Kidney capillary endothelial cell (primary cell): ENCODE data around the gene PRKCA.
"Not testable (repeated sequence)": the region's sequence is repeated elsewhere in the genome, so short reads cannot be mapped to it uniquely, and the experiment has no call there.

ENCODE experiments used
- DNase-seq: peaks from one replicate; pipeline ENCODE4 v3.0.0-alpha.2; 2018; ENCODE audit warnings: low spot score

Gene PRKCA

DNA sequence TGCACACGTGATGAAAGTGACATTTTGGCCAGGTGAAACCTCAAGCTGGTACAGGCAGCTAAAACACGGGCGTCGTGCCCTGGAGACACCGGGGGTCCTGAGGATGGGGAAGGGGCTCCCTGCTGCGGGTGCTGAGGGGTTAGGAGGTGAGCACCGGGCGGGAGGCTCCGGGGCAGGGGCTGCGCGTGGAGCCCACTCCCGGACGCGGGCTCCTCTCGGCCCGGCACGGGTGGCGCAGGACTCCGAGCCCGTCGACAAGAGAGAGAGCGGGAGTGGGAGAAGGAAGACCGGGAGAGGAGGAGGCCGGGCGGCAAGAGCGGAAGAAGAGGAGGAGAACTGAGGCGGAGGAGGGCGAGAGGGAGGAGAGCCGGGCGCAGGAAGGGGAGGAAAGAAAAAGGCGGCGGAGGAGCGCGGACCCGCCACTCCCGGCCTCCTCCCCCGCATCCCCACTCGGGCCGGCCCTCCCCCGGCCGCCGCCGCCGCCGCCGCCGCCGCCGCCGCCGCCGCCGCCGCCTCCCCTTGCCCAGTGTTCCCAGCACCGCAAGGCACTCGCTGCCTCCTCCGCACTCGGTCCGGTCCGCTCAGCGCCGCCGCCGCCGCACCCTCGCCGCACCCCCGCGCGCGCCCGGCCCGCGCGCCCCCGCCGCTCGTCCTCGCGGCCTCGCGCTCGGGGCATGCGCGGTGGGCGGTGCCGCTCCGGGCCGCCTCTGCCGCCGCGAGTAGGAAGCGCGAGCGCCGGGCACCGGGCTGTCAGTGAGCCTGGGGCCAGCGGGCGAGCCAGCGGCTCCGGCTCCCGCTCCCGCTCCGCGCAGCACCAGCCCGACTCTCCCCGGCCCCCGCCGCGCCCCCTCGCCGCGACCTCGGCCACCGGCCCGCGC is at the start of gene PRKCA:
Gene PRKCA, plus strand, starts transcription at position 750 of the 878 bp plus-strand sequence.
- peak; percentile 63 for DNase-seq

DNA sequence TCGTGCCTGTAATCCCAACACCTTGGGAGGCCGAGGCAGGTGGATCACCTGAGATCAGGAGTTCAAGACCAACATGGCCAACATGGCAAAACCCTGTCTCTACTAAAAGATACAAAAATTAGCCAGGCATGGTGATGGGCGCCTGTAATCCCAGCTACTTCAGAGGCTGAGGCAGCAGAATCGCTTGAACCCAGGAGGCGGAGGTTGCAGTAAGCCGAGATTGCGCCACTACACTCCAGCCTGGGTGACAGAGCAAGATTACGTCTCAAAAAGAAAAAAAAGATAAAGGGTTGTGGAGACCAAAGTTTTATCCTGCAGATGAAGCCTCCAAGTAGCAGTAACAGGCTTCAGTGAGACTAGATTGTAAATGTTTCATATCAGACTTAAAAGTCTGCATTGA is 49.0 kb upstream of the PRKCA start:
- not testable (repeated sequence) for DNase-seq

DNA sequence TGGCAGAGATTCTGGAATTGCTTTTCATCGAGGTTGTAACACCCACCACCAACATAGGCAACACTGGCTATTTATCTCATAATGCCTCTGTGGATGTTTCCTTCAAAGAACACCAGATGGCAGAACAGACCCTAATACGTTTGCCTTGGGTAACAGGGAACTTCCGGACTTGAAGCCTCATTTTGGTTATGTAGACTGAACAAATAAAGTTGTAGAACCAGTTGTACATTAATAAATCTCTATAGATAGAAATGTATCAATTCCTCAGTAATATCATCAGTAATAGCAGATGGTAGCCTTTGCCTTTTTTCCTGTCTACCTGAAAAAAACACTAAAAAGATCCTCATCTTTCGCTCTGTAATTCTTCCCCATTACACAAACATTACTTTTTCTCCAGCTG is 47.3 kb upstream of the PRKCA start:
- DNase-seq = peak; percentile 75

DNA sequence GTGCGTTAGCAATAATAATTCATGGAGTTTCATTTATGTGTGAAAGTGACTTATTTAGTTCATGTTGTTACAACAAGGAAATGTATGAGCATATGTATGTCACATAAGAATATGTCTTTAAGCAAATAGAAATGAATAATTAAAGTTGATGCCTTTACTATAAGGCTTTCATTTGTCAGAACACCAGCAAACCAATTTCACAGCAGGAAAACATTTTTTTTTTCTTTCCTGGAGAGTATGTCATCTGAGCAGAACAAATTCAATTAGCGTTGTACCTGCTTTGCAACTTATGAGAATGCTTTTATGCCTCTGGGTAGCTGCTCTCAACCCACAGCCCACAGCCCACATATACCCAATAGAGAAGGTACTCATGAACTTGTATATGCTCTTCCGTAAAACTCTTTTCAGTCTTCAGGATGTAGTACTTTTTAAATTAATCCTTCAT is 46.9 kb upstream of the PRKCA start:
- DNase-seq = no peak

DNA sequence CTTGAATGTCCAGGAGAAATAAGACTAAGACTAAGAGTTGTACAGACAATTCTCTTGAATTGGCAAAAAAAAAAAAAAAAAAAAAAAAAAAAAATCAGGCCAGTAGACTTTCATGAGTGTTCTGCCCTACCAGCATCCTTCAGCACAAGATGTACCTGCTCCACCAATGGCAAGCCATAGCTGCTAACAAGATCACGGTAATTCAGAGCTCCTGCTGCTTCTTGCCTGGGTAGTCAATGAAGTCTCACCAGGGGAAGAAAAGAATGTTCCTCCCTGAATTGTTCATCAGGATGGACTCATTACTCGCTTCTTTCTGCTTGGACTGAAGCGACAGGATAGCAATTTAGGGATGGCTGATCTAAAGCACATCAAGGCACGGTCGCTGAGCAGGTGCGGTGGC is 42.1 kb upstream of the PRKCA start:
- no peak for DNase-seq

DNA sequence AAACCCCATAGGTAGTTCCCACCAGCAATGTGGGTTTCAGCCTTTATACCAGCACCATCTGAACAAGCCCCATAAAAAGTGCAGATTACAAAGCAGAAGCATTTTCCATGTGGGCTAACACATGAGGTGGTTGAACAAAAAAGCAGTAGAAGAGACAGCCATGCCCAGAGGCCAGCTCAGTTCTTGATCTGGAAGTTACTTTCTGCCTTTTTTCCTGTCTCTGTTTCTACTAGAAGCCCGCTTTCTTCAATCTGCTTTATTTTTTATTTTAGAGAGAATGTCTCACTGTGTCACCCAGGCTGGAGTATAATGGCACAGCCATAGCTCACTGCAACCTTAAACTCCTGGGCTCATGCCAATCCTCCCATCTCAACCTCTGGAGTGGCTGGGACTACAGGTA is 41.7 kb upstream of the PRKCA start:
- no peak for DNase-seq

DNA sequence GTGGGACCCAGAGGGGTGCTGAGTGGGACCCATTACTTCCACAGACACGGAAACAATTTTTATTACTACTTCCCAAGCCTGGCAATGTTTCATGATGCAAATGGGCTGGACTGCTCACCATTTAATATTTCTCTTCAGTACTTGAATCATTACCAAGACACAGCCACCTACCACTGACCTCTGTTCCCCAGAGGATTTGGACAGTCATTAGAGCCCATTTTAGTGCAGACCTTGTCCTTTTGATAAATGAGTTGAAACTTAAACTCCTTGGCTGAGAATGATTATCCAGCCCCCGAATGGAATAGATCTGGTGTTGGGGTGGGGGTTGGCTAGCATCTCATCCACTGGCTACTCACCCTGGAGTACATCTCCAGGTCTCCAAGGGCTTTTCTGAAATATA is 39.6 kb upstream of the PRKCA start:
- no peak for DNase-seq

DNA sequence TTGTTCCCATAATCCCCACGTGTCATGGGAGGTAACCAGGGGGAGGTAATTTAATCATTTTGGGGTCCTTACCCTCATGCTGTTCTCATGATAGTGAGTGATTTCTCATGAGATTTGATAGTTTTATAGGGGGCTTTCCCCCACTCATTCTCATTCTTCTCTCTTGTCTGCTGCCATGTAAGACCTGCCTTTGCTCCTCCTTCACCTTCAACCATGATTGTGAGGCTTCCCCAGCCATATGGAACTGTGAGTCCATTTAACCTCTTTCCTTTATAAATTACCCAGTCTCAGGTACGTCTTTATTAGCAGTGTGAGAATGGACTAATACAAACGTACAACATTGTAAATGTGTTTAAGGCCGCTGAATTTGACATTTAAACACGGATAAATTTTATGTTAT is 37.7 kb upstream of the PRKCA start:
- DNase-seq = no peak

DNA sequence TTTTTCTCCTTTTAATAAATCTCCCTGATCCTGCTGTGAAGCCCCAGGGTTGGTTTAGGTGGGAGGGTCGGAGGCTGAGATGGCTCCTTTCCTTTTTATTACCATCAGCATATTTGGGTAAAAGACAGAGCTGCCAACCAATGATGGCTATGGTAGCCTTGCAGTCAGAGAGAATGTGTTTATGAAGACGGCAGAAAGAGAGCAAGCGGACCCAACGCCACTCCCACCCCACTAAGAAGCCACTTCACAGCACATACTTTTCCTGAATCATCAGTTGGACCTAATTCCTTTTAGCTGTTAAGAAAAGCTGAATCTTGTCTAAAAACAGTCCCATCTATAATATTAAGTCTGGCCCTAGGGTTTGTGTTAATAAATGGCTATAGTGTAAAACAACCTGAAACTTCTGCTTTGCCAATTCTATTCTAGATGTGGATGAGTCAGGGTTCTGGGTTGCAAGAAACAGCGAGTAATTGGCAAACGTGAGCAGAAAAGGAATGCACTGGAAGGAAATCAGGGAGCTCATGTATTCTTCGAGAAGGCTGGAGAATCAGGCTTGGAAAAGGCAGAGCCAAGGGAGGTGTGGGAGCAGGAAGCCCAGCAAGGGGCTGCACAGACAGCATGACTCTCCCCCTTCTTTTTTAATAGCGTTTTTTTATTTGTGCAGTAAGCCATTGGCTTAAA is 34.0 kb upstream of the PRKCA start:
- DNase-seq = no peak

DNA sequence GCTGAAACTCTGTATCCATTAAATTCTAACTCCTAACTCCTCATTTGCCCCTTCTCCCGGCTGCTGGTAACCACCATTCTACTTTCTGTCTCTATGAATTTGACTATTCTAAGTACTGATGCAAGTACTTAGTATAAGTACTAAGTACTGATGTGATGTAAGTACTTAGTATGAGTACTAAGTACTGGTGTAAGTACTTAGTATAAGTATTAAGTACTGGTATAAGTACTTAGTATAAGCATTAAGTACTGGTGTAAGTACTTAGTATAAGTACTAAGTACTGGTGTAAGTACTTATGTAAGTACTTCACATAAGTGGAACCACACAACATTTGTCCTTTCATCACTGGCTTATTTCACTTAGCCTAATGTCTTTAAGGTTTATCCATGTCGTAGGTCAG is 32.3 kb upstream of the PRKCA start:
- no peak for DNase-seq

DNA sequence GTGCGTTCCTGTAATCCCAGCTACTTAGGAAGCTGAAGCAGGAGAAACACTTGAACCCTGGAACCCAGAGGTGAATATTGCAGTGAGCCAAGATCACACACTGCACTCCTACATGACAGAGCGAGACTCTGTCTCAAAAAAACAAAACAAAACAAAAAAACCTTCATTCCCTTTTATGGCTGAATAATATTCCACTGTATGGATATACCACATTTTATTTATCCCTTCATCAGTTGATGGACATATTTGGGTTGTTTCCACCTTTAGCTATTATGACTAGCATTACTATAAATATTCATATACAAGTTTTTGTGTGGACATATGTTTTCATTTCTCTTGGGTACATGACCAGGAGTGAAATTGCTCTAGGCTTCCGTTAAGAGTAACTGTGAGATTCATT is 30.9 kb upstream of the PRKCA start:
- no peak for DNase-seq

DNA sequence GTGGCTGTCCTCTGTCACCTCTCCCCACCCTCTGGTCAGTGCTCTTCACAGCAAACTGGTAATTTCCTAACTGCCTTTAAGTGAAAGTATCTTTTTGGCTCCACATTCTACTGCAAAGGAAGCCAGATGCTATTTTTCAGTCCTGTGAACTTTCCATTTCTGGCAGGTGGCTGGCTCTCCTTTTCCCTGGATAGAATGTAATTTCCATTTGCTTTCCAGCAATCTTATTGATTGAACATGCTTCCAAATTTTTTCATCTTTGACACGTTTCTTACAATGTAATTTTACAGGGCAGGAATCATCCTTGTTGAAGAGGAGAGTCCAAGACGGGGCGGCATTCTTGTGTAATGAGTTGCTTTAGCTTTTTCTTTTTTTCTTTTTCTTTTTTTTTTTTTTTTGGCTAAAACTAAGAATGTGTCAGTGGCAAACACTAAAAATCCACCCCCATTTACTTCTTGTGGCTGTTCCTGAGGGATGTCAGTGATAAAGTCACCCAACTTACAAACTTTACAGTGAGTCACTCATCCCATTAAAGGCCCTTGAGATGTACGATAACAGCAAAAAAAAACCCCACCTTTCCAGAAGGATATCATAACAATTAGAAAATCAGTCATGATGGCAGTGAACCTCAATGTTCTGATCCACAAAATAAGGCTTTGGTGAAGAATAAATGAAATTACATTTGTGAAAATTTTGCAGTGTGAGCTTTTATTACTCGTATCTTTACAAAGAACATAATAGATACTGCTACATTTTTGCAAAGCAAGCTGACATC is 29.4 kb upstream of the PRKCA start:
- DNase-seq = peak; percentile 68

DNA sequence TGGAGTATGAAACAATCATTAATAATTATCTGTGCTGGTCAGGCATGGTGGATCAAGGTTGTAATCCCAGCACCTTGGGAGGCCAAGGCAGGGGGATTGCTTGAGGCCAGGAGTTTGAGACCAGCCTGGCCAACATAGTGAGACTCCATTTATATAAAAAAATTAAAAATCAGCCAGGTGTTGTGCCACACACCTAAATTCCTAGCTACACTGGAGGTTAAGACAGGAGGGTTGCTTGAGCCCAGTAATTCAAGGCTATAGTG is 28.9 kb upstream of the PRKCA start:
- no peak for DNase-seq

DNA sequence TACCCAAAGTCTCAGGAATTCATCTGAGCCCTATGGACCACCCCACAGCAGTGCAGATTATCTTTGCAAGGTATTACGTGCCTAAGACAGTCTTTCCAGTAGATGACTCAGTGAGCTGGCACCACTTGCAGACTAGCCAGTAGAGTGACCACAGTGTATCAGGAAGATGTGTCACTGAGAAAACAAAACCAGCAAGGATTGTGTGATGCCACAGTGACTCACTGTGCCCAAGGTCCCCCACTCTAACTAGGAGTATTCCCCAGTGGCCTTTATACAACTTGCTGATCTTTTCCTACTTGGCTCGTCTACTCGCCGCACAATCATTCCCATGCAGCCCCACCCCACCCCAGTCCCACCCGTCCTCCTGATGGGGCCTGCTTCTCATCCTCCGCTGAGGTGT is 26.8 kb upstream of the PRKCA start:
- peak; percentile 99 for DNase-seq

DNA sequence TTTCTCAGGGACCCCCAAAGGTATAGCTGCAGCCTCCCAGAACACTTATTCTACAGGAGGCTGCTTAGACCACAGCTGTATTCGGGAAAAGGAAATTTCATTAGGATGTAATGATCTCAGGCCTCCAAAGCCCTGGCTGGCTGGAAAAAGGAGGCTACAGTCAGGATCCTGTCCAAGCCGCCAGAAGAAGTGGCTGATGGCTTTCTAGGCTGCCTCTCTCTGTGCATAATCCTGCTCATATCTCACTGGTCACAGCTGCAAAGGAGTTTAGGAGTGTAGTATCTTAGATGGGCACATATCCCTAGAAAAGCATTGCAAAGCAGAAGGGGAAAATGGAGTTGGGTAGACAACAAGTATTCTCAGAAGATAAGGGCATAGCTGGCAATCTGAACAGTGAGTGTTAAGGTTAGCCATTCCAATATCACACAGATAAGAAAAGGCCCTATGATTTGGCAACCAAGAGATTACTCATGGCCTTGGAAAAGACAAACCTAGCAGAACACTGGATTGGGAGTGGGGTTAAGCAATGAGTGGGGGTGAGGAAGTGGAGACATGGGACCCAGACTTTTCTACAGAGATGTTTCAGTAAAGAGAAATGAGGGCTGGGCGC is 26.0 kb upstream of the PRKCA start:
- DNase-seq = no peak

DNA sequence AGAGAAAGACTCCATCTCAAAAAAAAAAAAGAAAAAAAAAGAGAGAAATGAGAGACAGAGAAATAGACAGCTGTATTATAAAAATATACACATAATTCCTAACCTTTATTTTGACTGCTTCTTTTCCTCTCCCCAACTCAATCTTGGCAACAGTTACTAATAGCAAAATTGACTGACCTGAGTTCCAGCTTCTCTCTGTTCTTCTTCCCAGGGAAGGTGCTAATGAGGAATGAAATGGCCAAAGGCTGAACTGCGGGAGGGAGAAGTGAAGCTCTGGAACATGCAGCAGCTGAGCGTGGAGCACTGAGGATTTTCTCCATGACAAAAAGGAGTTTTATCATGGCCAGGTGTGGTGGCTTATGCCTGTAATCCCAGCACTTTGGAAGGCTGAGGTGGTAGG is 25.2 kb upstream of the PRKCA start:
- DNase-seq = no peak

DNA sequence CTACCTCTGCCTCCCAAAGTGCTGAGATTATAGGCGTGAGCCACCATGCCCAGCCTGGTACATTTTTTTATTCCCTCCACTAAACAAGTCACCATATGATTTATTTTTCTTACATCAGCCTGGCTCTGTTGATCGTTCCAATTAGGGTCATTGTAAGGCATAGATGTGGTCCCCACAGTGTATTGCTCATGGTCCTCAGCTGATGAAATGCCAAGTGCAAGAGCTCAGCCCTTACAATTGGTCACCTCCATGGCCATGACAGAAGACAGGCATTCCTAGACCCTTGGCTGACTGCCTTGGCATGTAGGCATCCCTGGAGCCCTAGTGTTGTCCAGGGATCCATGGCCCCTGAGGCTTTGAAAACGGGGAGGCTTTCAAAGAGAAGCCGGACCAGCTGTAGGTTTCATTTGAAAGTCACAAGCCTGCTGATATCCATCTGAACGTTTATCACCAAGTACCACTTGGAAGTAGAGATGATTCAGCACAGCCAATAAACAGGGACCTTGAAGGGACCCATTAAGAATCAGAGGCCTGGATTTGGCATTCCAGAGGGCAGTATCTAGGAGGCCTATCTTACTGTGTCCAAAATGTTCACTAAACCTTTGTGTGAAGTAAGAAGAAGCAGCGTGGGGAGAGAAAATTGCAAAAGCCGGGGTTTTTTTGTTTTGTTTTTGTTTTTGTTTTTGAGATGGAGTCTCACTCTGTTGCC is 20.6 kb upstream of the PRKCA start:
- DNase-seq = no peak

DNA sequence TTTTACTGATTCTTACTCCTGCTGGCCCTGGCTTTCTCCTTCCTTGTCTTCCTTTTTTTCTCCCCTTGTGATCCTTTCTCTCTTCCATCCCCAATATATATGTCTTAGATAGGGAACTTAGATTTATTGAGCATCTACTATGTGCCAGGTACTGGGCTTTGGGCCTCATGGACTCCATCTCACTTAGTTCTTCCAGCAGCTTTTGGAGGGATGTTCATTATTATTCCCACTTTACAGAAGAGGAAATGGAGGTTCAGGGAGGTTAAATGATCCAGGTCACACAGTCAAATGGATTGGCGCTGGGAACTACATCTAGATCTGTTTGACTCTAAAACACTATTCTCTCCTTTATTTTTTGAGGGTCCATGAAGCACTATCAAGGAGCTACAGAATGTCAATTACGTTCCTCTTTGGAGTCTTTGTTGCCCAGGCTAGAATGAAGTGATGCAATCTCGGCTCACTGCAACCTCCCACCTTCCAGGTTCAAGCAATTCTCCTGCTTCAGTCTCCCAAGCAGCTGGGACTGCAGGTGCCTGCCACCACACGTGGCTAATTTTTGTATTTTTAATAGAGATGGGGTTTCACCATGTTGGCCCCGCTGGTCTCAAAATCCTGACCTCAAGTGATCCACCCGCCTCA is 19.0 kb upstream of the PRKCA start:
- no peak for DNase-seq

DNA sequence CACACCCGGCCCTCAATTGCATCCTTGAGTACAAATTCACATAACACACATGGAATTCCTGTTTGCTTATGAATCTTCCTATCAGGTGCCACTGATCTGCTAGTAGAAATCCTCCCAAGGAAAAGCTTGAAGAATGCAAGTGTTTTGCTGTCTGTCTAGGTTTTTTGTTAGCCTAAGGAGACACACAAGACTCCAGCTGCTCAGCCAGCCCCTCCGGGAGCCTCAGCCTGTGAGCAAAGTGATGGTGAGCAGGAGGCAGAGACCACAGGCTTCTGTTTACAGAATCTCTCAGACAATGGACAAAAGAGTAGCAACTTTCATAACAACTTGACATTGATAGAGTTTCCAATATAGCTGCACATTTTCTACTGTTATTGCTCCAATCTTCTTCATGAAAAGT is 18.4 kb upstream of the PRKCA start:
- DNase-seq = no peak

DNA sequence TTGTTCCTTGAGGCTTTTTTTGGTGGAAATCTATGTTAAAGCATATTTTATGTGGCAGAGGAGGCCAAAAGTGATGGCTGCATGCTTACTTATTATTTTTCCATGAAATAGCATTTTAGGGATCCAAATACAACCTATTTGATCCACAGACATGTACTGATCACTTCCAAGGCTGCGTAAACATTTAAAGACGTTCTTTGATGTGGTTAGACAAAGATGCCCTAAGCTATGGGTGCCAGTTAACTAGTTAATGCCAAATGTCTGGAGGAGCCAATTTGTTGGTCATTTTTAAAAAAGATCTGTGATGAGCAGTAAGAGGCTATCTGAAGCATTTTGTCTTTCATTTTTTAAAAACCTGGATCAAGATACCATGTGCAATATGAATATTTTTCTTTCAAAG is 17.3 kb upstream of the PRKCA start:
- no peak for DNase-seq

DNA sequence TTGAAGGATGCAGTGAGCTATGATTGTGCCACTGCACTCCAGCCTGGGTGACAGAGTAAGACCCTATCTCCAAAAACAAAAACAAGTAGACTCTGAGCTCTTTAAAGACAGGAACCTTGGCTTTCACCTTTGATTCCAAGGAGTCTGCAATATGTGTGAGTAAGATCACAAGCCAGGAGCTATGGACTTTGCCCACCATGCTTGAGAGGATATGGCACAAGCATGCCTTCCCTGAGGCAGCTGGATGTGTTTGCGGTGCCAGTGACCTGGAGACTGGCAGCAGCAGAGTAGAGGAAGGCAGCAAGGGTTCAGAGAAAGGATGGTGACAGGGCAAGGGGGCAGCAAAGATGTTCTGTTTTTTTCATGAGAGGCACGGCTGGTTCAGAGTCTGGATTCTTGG is 14.5 kb upstream of the PRKCA start:
- no peak for DNase-seq
